ENCODE measurements around the gene SLIT1. TPM values are rescaled to one million over a fixed set of nuclear protein-coding genes. Genes with fewer than 3 reads are reported as not detected.

The SLIT1 gene
- total RNA-seq, 4 donors from 2014 or later = not detected

- intact Hi-C loops (cut with DNase I; ENCODE audit: low total_unique reads) = no loop called here
- 74 to 89% methylated on average over 5 to 7 of the region's 7 CpGs for WGBS, 2 donors
- DNase-seq (ENCODE audit: low spot score in 2 of 2) = no peak
- no peak for TF ChIP-seq CTCF (IDR thresholded peaks at IDR 0.05)
- no peak for TF ChIP-seq POLR2A (IDR thresholded peaks at IDR 0.05)
- H3K4me3 ChIP-seq (ENCODE audit: low read depth, poor library complexity, severe bottlenecking) = no peak overlapping the region
Observed at GRCh38 chr10:97116462-97117162, 69.1 kb downstream of the SLIT1 start.

- no peak for DNase-seq (ENCODE audit: low spot score in 2 of 2)
- H3K4me3 ChIP-seq (ENCODE audit: low read depth, poor library complexity, severe bottlenecking) = no peak overlapping the region
- TF ChIP-seq POLR2A (IDR thresholded peaks at IDR 0.05) = no peak
- TF ChIP-seq CTCF (IDR thresholded peaks at IDR 0.05) = no peak
- WGBS, 2 donors = 80 to 92% methylated on average over 2 of the region's 2 CpGs
- intact Hi-C loops (cut with DNase I; ENCODE audit: low total_unique reads) = no loop called here
Observed at GRCh38 chr10:97115846-97116245, 69.9 kb downstream of the SLIT1 start.

- WGBS, 2 donors = 68 to 71% methylated on average over 11 of the region's 11 CpGs
- H3K4me3 ChIP-seq (ENCODE audit: low read depth, poor library complexity, severe bottlenecking) = no peak overlapping the region
- TF ChIP-seq POLR2A (IDR thresholded peaks at IDR 0.05) (no peak), CTCF (IDR thresholded peaks at IDR 0.05) (no peak)
- DNase-seq (ENCODE audit: low spot score in 2 of 2) = no peak
- intact Hi-C loops (cut with DNase I; ENCODE audit: low total_unique reads) = no loop called here
Observed at GRCh38 chr10:97111615-97112014, 74.1 kb downstream of the SLIT1 start.

GRCh38 chr10:97109547-97109946, 76.2 kb downstream of the SLIT1 start:
- WGBS, 2 donors = 15 to 25% methylated on average over 6 of the region's 6 CpGs
- intact Hi-C loops (cut with DNase I; ENCODE audit: low total_unique reads) = no loop called here

GRCh38 chr10:97107551-97107950, 78.2 kb downstream of the SLIT1 start:
- H3K4me3 ChIP-seq (ENCODE audit: low read depth, poor library complexity, severe bottlenecking) = no peak overlapping the region
- intact Hi-C loops (cut with DNase I; ENCODE audit: low total_unique reads) = no loop called here
- 53 to 65% methylated on average over 4 to 5 of the region's 5 CpGs for WGBS, 2 donors
- no peak for DNase-seq (ENCODE audit: low spot score in 2 of 2)
- TF ChIP-seq POLR2A (IDR thresholded peaks at IDR 0.05) = no peak
- no peak for TF ChIP-seq CTCF (IDR thresholded peaks at IDR 0.05)

More at GRCh38 chr10:97109547-97109946, 76.2 kb downstream of the SLIT1 start:
- DNase-seq (ENCODE audit: low spot score in 2 of 2) = no peak
- TF ChIP-seq POLR2A (IDR thresholded peaks at IDR 0.05) = no peak
- no peak for TF ChIP-seq CTCF (IDR thresholded peaks at IDR 0.05)
- H3K4me3 ChIP-seq (ENCODE audit: low read depth, poor library complexity, severe bottlenecking) = no peak overlapping the region

GRCh38 chr10:97106207-97106606, 79.6 kb downstream of the SLIT1 start:
- intact Hi-C loops (cut with DNase I; ENCODE audit: low total_unique reads) = no loop called here
- WGBS, 2 donors = 73 to 77% methylated on average over 6 of the region's 6 CpGs
- TF ChIP-seq CTCF (IDR thresholded peaks at IDR 0.05) (no peak), POLR2A (IDR thresholded peaks at IDR 0.05) (no peak)

More at GRCh38 chr10:97106207-97106606, 79.6 kb downstream of the SLIT1 start:
- no peak for DNase-seq (ENCODE audit: low spot score in 2 of 2)
- H3K4me3 ChIP-seq (ENCODE audit: low read depth, poor library complexity, severe bottlenecking) = no peak overlapping the region

Measured in lower leg skin (tissue), 4 donors.